WTC11 (cell line): ENCODE results near the gene DOC2A.

Experiments used
- ATF6 ChIP-seq: sonication (generic); formaldehyde crosslinking; IDR thresholded peaks from 2 replicates; pipeline ENCODE4 v1.8.1; 2023; ENCODE audit warnings: mild to moderate bottlenecking, missing genetic modification reagents
- CTCF ChIP-seq: fragments of 200-600 bp; IDR thresholded peaks from 2 replicates; pipeline ENCODE4 v1.8.0; 2022; ENCODE audit warnings: antibody characterized with exemption
- ESRRA ChIP-seq: sonication (generic); formaldehyde crosslinking; IDR thresholded peaks from 2 replicates; pipeline ENCODE4 v1.8.1; 2022; ENCODE audit warnings: mild to moderate bottlenecking, missing genetic modification reagents, borderline replicate concordance
- GTF2I ChIP-seq: fragments of 250-450 bp; sonication (Bioruptor Pico); conservative IDR thresholded peaks from 2 replicates; pipeline ENCODE4 v1.4.0; 2021; ENCODE audit warnings: mild to moderate bottlenecking
- JUN ChIP-seq: sonication (generic); formaldehyde crosslinking; IDR thresholded peaks from 2 replicates; pipeline ENCODE4 v1.8.0; 2023; ENCODE audit warnings: mild to moderate bottlenecking, missing genetic modification reagents
- MLX ChIP-seq: sonication (generic); formaldehyde crosslinking; IDR thresholded peaks from 2 replicates; pipeline ENCODE4 v1.8.1; 2023; ENCODE audit warnings: mild to moderate bottlenecking, missing genetic modification reagents, moderate library complexity
- SMAD4 ChIP-seq: sonication (generic); formaldehyde crosslinking; IDR thresholded peaks from 2 replicates; pipeline ENCODE4 v1.8.0; 2022; ENCODE audit warnings: mild to moderate bottlenecking, missing genetic modification reagents
- ZNF121 ChIP-seq: sonication (generic); formaldehyde crosslinking; IDR thresholded peaks from 2 replicates; pipeline ENCODE4 v1.8.0; 2023; ENCODE audit warnings: missing genetic modification reagents

GRCh38 chr16:30024451-30024850, 13.6 kb upstream of the DOC2A start:
- TF ChIP-seq MLX (CRISPR knock-in tag), result no peak
- TF ChIP-seq ESRRA (CRISPR knock-in tag), result no peak
- TF ChIP-seq GTF2I (CRISPR knock-in tag), result no peak
- no peak for TF ChIP-seq JUN
- TF ChIP-seq CTCF, result no peak
- TF ChIP-seq ATF6 (CRISPR knock-in tag), result no peak
- no peak for TF ChIP-seq ZNF121 (CRISPR knock-in tag)
- TF ChIP-seq SMAD4 (CRISPR knock-in tag), result no peak
